ENCODE data around the gene NCAPG.

- TF ChIP-seq, protein P1, sequence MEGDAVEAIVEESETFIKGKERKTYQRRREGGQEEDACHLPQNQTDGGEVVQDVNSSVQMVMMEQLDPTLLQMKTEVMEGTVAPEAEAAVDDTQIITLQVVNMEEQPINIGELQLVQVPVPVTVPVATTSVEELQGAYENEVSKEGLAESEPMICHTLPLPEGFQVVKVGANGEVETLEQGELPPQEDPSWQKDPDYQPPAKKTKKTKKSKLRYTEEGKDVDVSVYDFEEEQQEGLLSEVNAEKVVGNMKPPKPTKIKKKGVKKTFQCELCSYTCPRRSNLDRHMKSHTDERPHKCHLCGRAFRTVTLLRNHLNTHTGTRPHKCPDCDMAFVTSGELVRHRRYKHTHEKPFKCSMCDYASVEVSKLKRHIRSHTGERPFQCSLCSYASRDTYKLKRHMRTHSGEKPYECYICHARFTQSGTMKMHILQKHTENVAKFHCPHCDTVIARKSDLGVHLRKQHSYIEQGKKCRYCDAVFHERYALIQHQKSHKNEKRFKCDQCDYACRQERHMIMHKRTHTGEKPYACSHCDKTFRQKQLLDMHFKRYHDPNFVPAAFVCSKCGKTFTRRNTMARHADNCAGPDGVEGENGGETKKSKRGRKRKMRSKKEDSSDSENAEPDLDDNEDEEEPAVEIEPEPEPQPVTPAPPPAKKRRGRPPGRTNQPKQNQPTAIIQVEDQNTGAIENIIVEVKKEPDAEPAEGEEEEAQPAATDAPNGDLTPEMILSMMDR (IDR thresholded peaks at IDR 0.05), result no peak
- no peak for TF ChIP-seq EP300 (IDR thresholded peaks at IDR 0.05)
- TF ChIP-seq POLR2AphosphoS5 (IDR thresholded peaks at IDR 0.05), result no peak
Observed at GRCh38 chr4:17809667-17810066, 1.1 kb upstream of the NCAPG start.
